RWPE2 (cell line): ENCODE data around the gene ARHGAP10.
"Not testable (repeated sequence)": the region's sequence is repeated elsewhere in the genome, so short reads cannot be mapped to it uniquely, and the experiment has no call there.

ENCODE experiments used
- ATAC-seq: fragments of 200-7000 bp; cut with Tn5 transposase; 3 replicates; pipeline ENCODE4 v1.9.1; 2021; ENCODE audit warnings: low read depth
- DNase-seq: peaks from one replicate; pipeline ENCODE4 v3.0.0-alpha.2; 2020; ENCODE audit warnings: low spot score
- H3K27ac ChIP-seq: fragments of 450-650 bp; 2 replicates; pipeline ENCODE4 v1.5.1; 2017; ENCODE audit warnings: mild to moderate bottlenecking; ENCODE audit not compliant: poor library complexity, severe bottlenecking
- H3K27me3 ChIP-seq: fragments of 250-450 bp; sonication (Bioruptor Pico); 2 replicates; pipeline ENCODE4 v1.5.1; 2021; ENCODE audit warnings: mild to moderate bottlenecking, moderate library complexity; ENCODE audit not compliant: insufficient read depth, poor library complexity, severe bottlenecking
- H3K36me3 ChIP-seq: fragments of 250-450 bp; sonication (Bioruptor Pico); 2 replicates; pipeline ENCODE4 v1.5.1; 2020; ENCODE audit warnings: low read depth, mild to moderate bottlenecking, moderate library complexity
- H3K4me1 ChIP-seq: fragments of 250-450 bp; sonication (Bioruptor Pico); 2 replicates; pipeline ENCODE4 v1.5.1; 2021; ENCODE audit warnings: mild to moderate bottlenecking, moderate library complexity; ENCODE audit not compliant: insufficient read depth, poor library complexity, severe bottlenecking
- H3K4me3 ChIP-seq: fragments of 250-450 bp; sonication (Bioruptor Pico); 2 replicates; pipeline ENCODE4 v1.5.1; 2021; ENCODE audit warnings: mild to moderate bottlenecking, moderate library complexity; ENCODE audit not compliant: severe bottlenecking
- H3K9me3 ChIP-seq: fragments of 250-450 bp; sonication (Bioruptor Pico); 2 replicates; pipeline ENCODE4 v1.5.1; 2021; ENCODE audit warnings: mild to moderate bottlenecking, moderate library complexity; ENCODE audit not compliant: severe bottlenecking
- TF ChIP-seq, protein P1 (sequence below): fragments of 450-650 bp; IDR thresholded peaks from one replicate; pipeline ENCODE4 v1.5.1; 2017; ENCODE audit warnings: mild to moderate bottlenecking, moderate library complexity; ENCODE audit not compliant: poor library complexity, severe bottlenecking

Gene ARHGAP10

GRCh38 chr4:147994491-147995385, 262.9 kb downstream of the ARHGAP10 start:
- no peaks in the 10 kb centered on the region for H3K4me1 ChIP-seq
- no peak overlapping the region for H3K27ac ChIP-seq
- no peaks in the 10 kb centered on the region for H3K36me3 ChIP-seq
- H3K4me3 ChIP-seq, result no peak overlapping the region
- TF ChIP-seq, protein P1, sequence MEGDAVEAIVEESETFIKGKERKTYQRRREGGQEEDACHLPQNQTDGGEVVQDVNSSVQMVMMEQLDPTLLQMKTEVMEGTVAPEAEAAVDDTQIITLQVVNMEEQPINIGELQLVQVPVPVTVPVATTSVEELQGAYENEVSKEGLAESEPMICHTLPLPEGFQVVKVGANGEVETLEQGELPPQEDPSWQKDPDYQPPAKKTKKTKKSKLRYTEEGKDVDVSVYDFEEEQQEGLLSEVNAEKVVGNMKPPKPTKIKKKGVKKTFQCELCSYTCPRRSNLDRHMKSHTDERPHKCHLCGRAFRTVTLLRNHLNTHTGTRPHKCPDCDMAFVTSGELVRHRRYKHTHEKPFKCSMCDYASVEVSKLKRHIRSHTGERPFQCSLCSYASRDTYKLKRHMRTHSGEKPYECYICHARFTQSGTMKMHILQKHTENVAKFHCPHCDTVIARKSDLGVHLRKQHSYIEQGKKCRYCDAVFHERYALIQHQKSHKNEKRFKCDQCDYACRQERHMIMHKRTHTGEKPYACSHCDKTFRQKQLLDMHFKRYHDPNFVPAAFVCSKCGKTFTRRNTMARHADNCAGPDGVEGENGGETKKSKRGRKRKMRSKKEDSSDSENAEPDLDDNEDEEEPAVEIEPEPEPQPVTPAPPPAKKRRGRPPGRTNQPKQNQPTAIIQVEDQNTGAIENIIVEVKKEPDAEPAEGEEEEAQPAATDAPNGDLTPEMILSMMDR, result no peak
- H3K9me3 ChIP-seq, result no peaks in the 10 kb centered on the region
- no peak for DNase-seq
- no peak for ATAC-seq
- no peaks in the 10 kb centered on the region for H3K27me3 ChIP-seq

GRCh38 chr4:147996859-147997258, 265.0 kb downstream of the ARHGAP10 start:
- TF ChIP-seq, protein P1, result no peak

DNA sequence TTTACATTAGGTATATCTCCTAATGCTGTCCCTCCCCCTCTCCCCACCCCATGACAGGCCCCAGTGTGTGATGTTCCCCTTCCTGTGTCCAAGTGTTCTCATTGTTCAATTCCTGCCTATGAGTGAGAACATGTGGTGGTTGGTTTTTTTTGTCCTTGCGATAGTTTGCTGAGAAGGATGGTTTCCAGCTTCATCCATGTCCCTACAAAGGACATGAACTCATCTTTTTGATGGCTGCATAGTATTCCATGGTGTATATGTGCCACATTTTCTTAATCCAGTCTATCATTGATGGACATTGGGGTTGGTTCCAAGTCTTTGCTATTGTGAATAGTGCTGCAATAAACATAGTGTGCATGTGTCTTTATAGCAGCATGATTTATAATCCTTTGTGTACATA, 268.1 kb downstream of the ARHGAP10 start:
- H3K9me3 ChIP-seq, DNase-seq, H3K27me3 ChIP-seq, H3K4me3 ChIP-seq, H3K4me1 ChIP-seq, H3K27ac ChIP-seq, H3K36me3 ChIP-seq, ATAC-seq: not testable (repeated sequence)

More at GRCh38 chr4:147996859-147997258, 265.0 kb downstream of the ARHGAP10 start:
- no peak for ATAC-seq
- H3K4me3 ChIP-seq, result no peak overlapping the region
- no peaks in the 10 kb centered on the region for H3K4me1 ChIP-seq
- no peak for DNase-seq
- H3K36me3 ChIP-seq, result no peaks in the 10 kb centered on the region
- H3K9me3 ChIP-seq, result no peaks in the 10 kb centered on the region
- H3K27me3 ChIP-seq, result no peaks in the 10 kb centered on the region
- H3K27ac ChIP-seq, result no peak overlapping the region

- Histone ChIP-seq H3K9me3 (no peaks in the 10 kb centered on the region), H3K4me1 (peaks cover 5% of the 10 kb centered on the region)
These were observed 272.5 kb downstream of the ARHGAP10 start for GRCh38 chr4:148004228-148004857.

DNA sequence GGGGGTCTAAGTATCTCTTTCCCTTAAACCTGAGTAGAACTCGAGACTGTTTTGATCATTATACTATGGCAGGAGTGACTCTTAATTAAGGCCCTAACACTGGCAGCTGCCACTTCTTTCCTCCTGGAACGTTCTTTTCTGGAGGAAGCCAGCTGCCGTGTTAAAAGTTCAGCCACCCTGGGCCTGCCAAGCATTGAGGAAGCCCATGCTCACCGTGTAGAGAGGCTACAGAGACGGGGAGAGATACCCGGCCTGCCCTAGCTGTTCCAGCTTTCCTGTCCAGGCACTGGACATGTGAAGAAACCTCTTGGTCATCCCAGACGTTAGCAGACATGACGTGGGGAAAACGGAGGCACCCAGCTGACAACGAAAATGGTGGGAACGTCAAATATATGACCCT, 274.1 kb downstream of the ARHGAP10 start:
- ATAC-seq, result no peak
- H3K4me3 ChIP-seq, result no peak overlapping the region
- TF ChIP-seq, protein P1, result no peak
- H3K4me1 ChIP-seq, result peaks cover 5% of the 10 kb centered on the region
- no peak overlapping the region for H3K27ac ChIP-seq
- H3K9me3 ChIP-seq, result no peaks in the 10 kb centered on the region
- no peaks in the 10 kb centered on the region for H3K27me3 ChIP-seq
- no peaks in the 10 kb centered on the region for H3K36me3 ChIP-seq
- no peak for DNase-seq

More at GRCh38 chr4:148004228-148004857, 272.5 kb downstream of the ARHGAP10 start:
- Histone ChIP-seq H3K4me3 (no peak overlapping the region), H3K36me3 (no peaks in the 10 kb centered on the region), H3K27ac (no peak overlapping the region), H3K27me3 (no peaks in the 10 kb centered on the region)
- DNase-seq, result no peak
- TF ChIP-seq, protein P1, result no peak
- no peak for ATAC-seq
